Activated naive CD8-positive, alpha-beta T cell treated with anti-CD3 and anti-CD28 coated beads, Interleukin-2, amount 50 U/mL, for 16 hours (primary cell): ENCODE data around the gene MYOCD.

Source experiments
- DNase-seq: peaks from one replicate; pipeline ENCODE4 v3.0.0-alpha.2; 2020; ENCODE audit warnings: low read depth, low spot score

The MYOCD gene

GRCh38 chr17:12641084-12641483, 24.6 kb upstream of the MYOCD start:
- DNase-seq = no peak

GRCh38 chr17:12642034-12642433, 23.7 kb upstream of the MYOCD start:
- DNase-seq = no peak

- no peak for DNase-seq
Observed at GRCh38 chr17:12643822-12644221, 21.9 kb upstream of the MYOCD start.

- no peak for DNase-seq
Observed at GRCh38 chr17:12644623-12645022, 21.1 kb upstream of the MYOCD start.

- no peak for DNase-seq
Observed at GRCh38 chr17:12646761-12647422, 18.8 kb upstream of the MYOCD start.

GRCh38 chr17:12648498-12648897, 17.2 kb upstream of the MYOCD start:
- DNase-seq = no peak

- DNase-seq = no peak
Observed at GRCh38 chr17:12655936-12656335, 9.8 kb upstream of the MYOCD start.

GRCh38 chr17:12656354-12656753, 9.3 kb upstream of the MYOCD start:
- DNase-seq = no peak

GRCh38 chr17:12659500-12659899, 6.2 kb upstream of the MYOCD start:
- no peak for DNase-seq

- DNase-seq = no peak
Observed at GRCh38 chr17:12664252-12664651, 1.4 kb upstream of the MYOCD start.

- DNase-seq = no peak
Observed at GRCh38 chr17:12664894-12665262, 812 bp upstream of the MYOCD start.

GRCh38 chr17:12666718-12667117, 1.0 kb downstream of the MYOCD start:
- no peak for DNase-seq

- DNase-seq = no peak
Observed at GRCh38 chr17:12667299-12667958, 1.7 kb downstream of the MYOCD start.

GRCh38 chr17:12671906-12672305, 6.2 kb downstream of the MYOCD start:
- no peak for DNase-seq

- DNase-seq = no peak
Observed at GRCh38 chr17:12672947-12673346, 7.3 kb downstream of the MYOCD start.

GRCh38 chr17:12673788-12674187, 8.1 kb downstream of the MYOCD start:
- no peak for DNase-seq

- no peak for DNase-seq
Observed at GRCh38 chr17:12680407-12680897, 14.8 kb downstream of the MYOCD start.

GRCh38 chr17:12680993-12681392, 15.3 kb downstream of the MYOCD start:
- no peak for DNase-seq

- DNase-seq = no peak
Observed at GRCh38 chr17:12683299-12683698, 17.6 kb downstream of the MYOCD start.

- DNase-seq = no peak
Observed at GRCh38 chr17:12686486-12686885, 20.8 kb downstream of the MYOCD start.

GRCh38 chr17:12688382-12688781, 22.7 kb downstream of the MYOCD start:
- DNase-seq = no peak

- DNase-seq = no peak
Observed at GRCh38 chr17:12691173-12691572, 25.5 kb downstream of the MYOCD start.

GRCh38 chr17:12693640-12694039, 27.9 kb downstream of the MYOCD start:
- DNase-seq = no peak
